ENCODE data around the gene SNED1. TPM values are rescaled to one million over a fixed set of nuclear protein-coding genes. Genes with fewer than 3 reads are reported as not detected.

Gene SNED1
- total RNA-seq, 8 experiments from 2014 or later: 0.71 to 15.4 (median 2.8) TPM

- Histone ChIP-seq H3K27ac (no peak overlapping the region), H3K4me3 (no peak overlapping the region), H3K4me1 (replicated peaks in 1 of 2) (peaks cover 0 to 9% of the 10 kb centered on the region in 2 donors)
- WGBS, 10 experiments: 33 to 100% (median 70%) methylated on average over 1 to 5 of the region's 29 CpGs; no CpG with 5 or more reads in 6 of the 10 experiments
- in situ Hi-C loops (cut with MboI; ENCODE audit: low pct_unique_long_range_greater_than_20kb in 2 of 9, low sequenced_read_pairs in 9 of 9, unreplicated experiment in 9 of 9): no loop called here
- no peak for ATAC-seq (replicated peaks in 6 of 8)
Observed at GRCh38 chr2:241011751-241012510, 13.5 kb downstream of the SNED1 start.

- Histone ChIP-seq H3K27ac (no peak overlapping the region), H3K4me1 (replicated peaks in 1 of 2) (peaks cover 0 to 9% of the 10 kb centered on the region in 2 donors), H3K4me3 (no peak overlapping the region)
- ATAC-seq (replicated peaks in 6 of 8): no peak
- WGBS, 10 experiments: 60 to 100% (median 87%) methylated on average over 2 to 5 of the region's 6 CpGs; no CpG with 5 or more reads in 1 of the 10 experiments
- in situ Hi-C loops (cut with MboI; ENCODE audit: low pct_unique_long_range_greater_than_20kb in 2 of 9, low sequenced_read_pairs in 9 of 9, unreplicated experiment in 9 of 9): no loop called here
Observed at GRCh38 chr2:241014224-241014623, 15.8 kb downstream of the SNED1 start.

- H3K4me1 ChIP-seq (replicated peaks in 1 of 2): peaks cover 0 to 7% of the 10 kb centered on the region in 2 donors
- WGBS, 10 experiments: 73 to 100% (median 88%) methylated on average over 1 to 10 of the region's 10 CpGs; no CpG with 5 or more reads in 2 of the 10 experiments
- ATAC-seq (replicated peaks in 6 of 8): no peak
- no peak overlapping the region for H3K4me3 ChIP-seq
- in situ Hi-C loops (cut with MboI; ENCODE audit: low pct_unique_long_range_greater_than_20kb in 2 of 9, low sequenced_read_pairs in 9 of 9, unreplicated experiment in 9 of 9): no loop called here
- no peak overlapping the region for H3K27ac ChIP-seq
Observed at GRCh38 chr2:241014764-241015163, 16.3 kb downstream of the SNED1 start.

- ATAC-seq (replicated peaks in 6 of 8): no peak
- Histone ChIP-seq H3K4me3 (no peak overlapping the region), H3K27ac (no peak overlapping the region), H3K4me1 (replicated peaks in 1 of 2) (no peaks in the 10 kb centered on the region)
- in situ Hi-C loops (cut with MboI; ENCODE audit: low pct_unique_long_range_greater_than_20kb in 2 of 9, low sequenced_read_pairs in 9 of 9, unreplicated experiment in 9 of 9): no loop called here
- 85 to 92% (median 90%) methylated on average over 3 to 13 of the region's 13 CpGs; no CpG with 5 or more reads in 3 of the 10 experiments for WGBS, 10 experiments
Observed at GRCh38 chr2:241015439-241015838, 17.0 kb downstream of the SNED1 start.

- ATAC-seq (replicated peaks in 6 of 8): no peak
- no peak overlapping the region for H3K4me3 ChIP-seq
- no peak overlapping the region for H3K27ac ChIP-seq
- no peaks in the 10 kb centered on the region for H3K4me1 ChIP-seq (replicated peaks in 1 of 2)
- in situ Hi-C loops (cut with MboI; ENCODE audit: low pct_unique_long_range_greater_than_20kb in 2 of 9, low sequenced_read_pairs in 9 of 9, unreplicated experiment in 9 of 9): no loop called here
- WGBS, 10 experiments: 74 to 92% (median 86%) methylated on average over 1 to 7 of the region's 13 CpGs; no CpG with 5 or more reads in 2 of the 10 experiments
Observed at GRCh38 chr2:241017228-241017940, 19.0 kb downstream of the SNED1 start.

GRCh38 chr2:241018051-241018891 is 19.9 kb downstream of the SNED1 start:
- H3K4me3 ChIP-seq: no peak overlapping the region
- WGBS, 10 experiments: 40 to 95% (median 89%) methylated on average over 2 to 11 of the region's 26 CpGs; no CpG with 5 or more reads in 3 of the 10 experiments
- no peaks in the 10 kb centered on the region for H3K4me1 ChIP-seq (replicated peaks in 1 of 2)
- in situ Hi-C loops (cut with MboI; ENCODE audit: low pct_unique_long_range_greater_than_20kb in 2 of 9, low sequenced_read_pairs in 9 of 9, unreplicated experiment in 9 of 9): no loop called here
- no peak overlapping the region for H3K27ac ChIP-seq
- ATAC-seq (replicated peaks in 6 of 8): no peak

- in situ Hi-C loops (cut with MboI; ENCODE audit: low pct_unique_long_range_greater_than_20kb in 2 of 9, low sequenced_read_pairs in 9 of 9, unreplicated experiment in 9 of 9): no loop called here
- H3K4me1 ChIP-seq (replicated peaks in 1 of 2): no peaks in the 10 kb centered on the region
- H3K27ac ChIP-seq: no peak overlapping the region
- no peak for ATAC-seq (replicated peaks in 6 of 8)
- no peak overlapping the region for H3K4me3 ChIP-seq
- 79 to 100% (median 90%) methylated on average over 2 to 10 of the region's 20 CpGs; no CpG with 5 or more reads in 5 of the 10 experiments for WGBS, 10 experiments
Observed at GRCh38 chr2:241019441-241020139, 21.2 kb downstream of the SNED1 start.

- no peak overlapping the region for H3K27ac ChIP-seq
Observed at GRCh38 chr2:241020201-241020600, 21.8 kb downstream of the SNED1 start.

GRCh38 chr2:241020629-241021190 is 22.3 kb downstream of the SNED1 start:
- WGBS, 10 experiments: 0 to 100% (median 80%) methylated on average over 1 to 5 of the region's 8 CpGs; no CpG with 5 or more reads in 3 of the 10 experiments
- no peak overlapping the region for H3K4me3 ChIP-seq
- in situ Hi-C loops (cut with MboI; ENCODE audit: low pct_unique_long_range_greater_than_20kb in 2 of 9, low sequenced_read_pairs in 9 of 9, unreplicated experiment in 9 of 9): no loop called here
- no peak overlapping the region for H3K27ac ChIP-seq
- no peaks in the 10 kb centered on the region for H3K4me1 ChIP-seq (replicated peaks in 1 of 2)
- ATAC-seq (replicated peaks in 6 of 8): no peak

More at GRCh38 chr2:241020201-241020600, 21.8 kb downstream of the SNED1 start:
- Histone ChIP-seq H3K4me3 (no peak overlapping the region), H3K4me1 (replicated peaks in 1 of 2) (no peaks in the 10 kb centered on the region)
- ATAC-seq (replicated peaks in 6 of 8): no peak
- 70 to 100% (median 89%) methylated on average over 1 to 4 of the region's 10 CpGs; no CpG with 5 or more reads in 4 of the 10 experiments for WGBS, 10 experiments
- in situ Hi-C loops (cut with MboI; ENCODE audit: low pct_unique_long_range_greater_than_20kb in 2 of 9, low sequenced_read_pairs in 9 of 9, unreplicated experiment in 9 of 9): no loop called here

GRCh38 chr2:241025639-241026038 is 27.2 kb downstream of the SNED1 start:
- Histone ChIP-seq H3K27ac (no peak overlapping the region), H3K4me3 (no peak overlapping the region), H3K4me1 (replicated peaks in 1 of 2) (no peaks in the 10 kb centered on the region)
- in situ Hi-C loops (cut with MboI; ENCODE audit: low pct_unique_long_range_greater_than_20kb in 2 of 9, low sequenced_read_pairs in 9 of 9, unreplicated experiment in 9 of 9): no loop called here
- WGBS, 10 experiments: 29 to 100% (median 39%) methylated on average over 1 of the region's 1 CpG; no CpG with 5 or more reads in 2 of the 10 experiments
- no peak for ATAC-seq (replicated peaks in 6 of 8)

GRCh38 chr2:241029599-241030332 is 31.3 kb downstream of the SNED1 start:
- no peaks in the 10 kb centered on the region for H3K4me1 ChIP-seq (replicated peaks in 1 of 2)
- in situ Hi-C loops (cut with MboI; ENCODE audit: low pct_unique_long_range_greater_than_20kb in 2 of 9, low sequenced_read_pairs in 9 of 9, unreplicated experiment in 9 of 9): no loop called here
- 50 to 86% methylated on average over 1 of the region's 17 CpGs; no CpG with 5 or more reads in 8 of the 10 experiments for WGBS, 10 experiments
- no peak overlapping the region for H3K27ac ChIP-seq
- no peak for ATAC-seq (replicated peaks in 6 of 8)
- no peak overlapping the region for H3K4me3 ChIP-seq
